H1 (cell line): Measurements from ENCODE around the gene LTBR. TPM values are rescaled to one million over a fixed set of nuclear protein-coding genes. Genes with fewer than 3 reads are reported as not detected.

ENCODE experiments used
- CTCF ChIA-PET: fragments of 300-600 bp; sonication (Branson Sonifier 250); formaldehyde crosslinking; loops from one replicate; lab custom pipeline; 2021; ENCODE audit not compliant: partially characterized antibody; lab: Charles Lee
- POLR2A ChIA-PET: fragments of 300-600 bp; sonication (Branson Sonifier 250); formaldehyde crosslinking; loops from one replicate; lab custom pipeline; 2021; ENCODE audit warnings: inconsistent platforms; ENCODE audit not compliant: partially characterized antibody; lab: Charles Lee
- DNase-seq, 2 experiments: peaks; one replicate each; pipeline versions ENCODE4 v3.0.0 to v3.0.0-alpha.2; 2010 to 2022; ENCODE audit warnings: low spot score in 2 of 2, low read depth in 1 of 2, mixed read lengths in 1 of 2
- FAIRE-seq: peaks from 2 replicates; lab custom pipeline; 2011; peaks lifted over from hg19 to GRCh38; lab: Jason Lieb, UNC
- H2AFZ ChIP-seq: 2 replicates; pipeline ENCODE4 v1.8.1; 2012; ENCODE audit warnings: low read length, inconsistent platforms
- H2AK5ac ChIP-seq: 2 replicates; pipeline ENCODE4 v1.6.1; 2013; ENCODE audit warnings: low read depth, low read length
- H2BK120ac ChIP-seq: replicated peaks from 2 replicates; pipeline ENCODE3; 2013; ENCODE audit warnings: low read depth, low read length, inconsistent platforms
- H2BK12ac ChIP-seq: 2 replicates; pipeline ENCODE4 v1.6.1; 2013; ENCODE audit warnings: low read depth, low read length
- H2BK15ac ChIP-seq: 2 replicates; pipeline ENCODE4 v1.6.1; 2013; ENCODE audit warnings: low read length
- H2BK20ac ChIP-seq: 2 replicates; pipeline ENCODE4 v1.6.1; 2013; ENCODE audit warnings: low read length
- H2BK5ac ChIP-seq: 2 replicates; pipeline ENCODE4 v1.6.1; 2013; ENCODE audit warnings: low read depth, low read length
- H3K14ac ChIP-seq: 2 replicates; pipeline ENCODE4 v1.6.1; 2013; ENCODE audit warnings: inconsistent platforms; ENCODE audit not compliant: insufficient read length
- H3K18ac ChIP-seq: 2 replicates; pipeline ENCODE4 v1.6.1; 2013; ENCODE audit warnings: low read length; ENCODE audit errors: extremely low read depth
- H3K23ac ChIP-seq: 2 replicates; pipeline ENCODE4 v1.6.1; 2013; ENCODE audit warnings: inconsistent platforms; ENCODE audit not compliant: insufficient read length
- H3K23me2 ChIP-seq: 2 replicates; pipeline ENCODE4 v1.6.1; 2013; ENCODE audit warnings: low read depth, low read length
- H3K27ac ChIP-seq: 2 replicates; pipeline ENCODE4 v1.6.1; 2011; ENCODE audit warnings: low read depth, low read length, inconsistent platforms
- H3K27me3 ChIP-seq, 4 experiments: replicated peaks in 1 of 4; 1 replicate in 1 of 4; 2 replicates in 3 of 4; pipeline versions ENCODE4 v1.6.1 to v1.8.1; 2011 to 2013; ENCODE audit warnings: low read length in 3 of 4, mild to moderate bottlenecking in 3 of 4, inconsistent platforms in 2 of 4, mixed read lengths in 2 of 4, moderate library complexity in 1 of 4; ENCODE audit not compliant: control insufficient read depth in 3 of 4, insufficient read depth in 3 of 4; ENCODE audit errors: extremely low read depth in 1 of 4
- H3K36me3 ChIP-seq, 4 experiments: 2 replicates each; pipeline versions ENCODE4 v1.6.1 to v1.8.1; 2011 to 2013; ENCODE audit warnings: mild to moderate bottlenecking in 4 of 4, low read length in 3 of 4, moderate library complexity in 2 of 4, control low read depth in 1 of 4, inconsistent platforms in 1 of 4; ENCODE audit not compliant: insufficient read depth in 4 of 4, control insufficient read depth in 2 of 4
- H3K4ac ChIP-seq: replicated peaks from 2 replicates; pipeline ENCODE3; 2013; ENCODE audit warnings: low read length, low read depth, mixed read lengths, inconsistent platforms; ENCODE audit not compliant: insufficient read length
- H3K4me1 ChIP-seq, 4 experiments: replicated peaks in 1 of 4; 1 replicate in 1 of 4; 2 replicates in 3 of 4; pipeline versions ENCODE4 v1.6.1 to v1.8.1; 2011 to 2013; ENCODE audit warnings: low read length in 3 of 4, inconsistent platforms in 2 of 4, mixed read lengths in 1 of 4; ENCODE audit not compliant: insufficient read depth in 4 of 4, control insufficient read depth in 3 of 4
- H3K4me2 ChIP-seq, 2 experiments: 2 replicates each; pipeline versions ENCODE4 v1.6.1 to v1.8.1; 2011 to 2013; ENCODE audit warnings: low read depth in 2 of 2, low read length in 2 of 2, control low read depth in 1 of 2, inconsistent platforms in 1 of 2, mild to moderate bottlenecking in 1 of 2; ENCODE audit not compliant: insufficient read depth in 1 of 2
- H3K4me3 ChIP-seq, 4 experiments: fragments of 200-600, 300-600 bp in 1 of 4; sonication (generic), shearing (Covaris generic), sonication (Bioruptor Twin) in 1 of 4; 2 replicates each; pipeline versions ENCODE4 v1.5.1 to v1.8.1; 2011 to 2016; ENCODE audit warnings: low read length in 4 of 4, low read depth in 3 of 4, control low read depth in 2 of 4, inconsistent platforms in 2 of 4, mild to moderate bottlenecking in 2 of 4, mixed read lengths in 1 of 4, moderate library complexity in 1 of 4; ENCODE audit not compliant: insufficient read depth in 2 of 4; ENCODE audit errors: extremely low read depth in 1 of 4
- H3K56ac ChIP-seq: replicated peaks from 2 replicates; pipeline ENCODE3; 2013; ENCODE audit warnings: low read depth, mild to moderate bottlenecking, mixed read lengths, low read length, inconsistent platforms; ENCODE audit not compliant: insufficient read length
- H3K79me1 ChIP-seq: 2 replicates; pipeline ENCODE4 v1.6.1; 2013; ENCODE audit warnings: low read depth, low read length, control low read depth
- H3K79me2 ChIP-seq, 2 experiments: 2 replicates each; pipeline versions ENCODE4 v1.6.1 to v1.8.1; 2012 to 2013; ENCODE audit warnings: low read length in 2 of 2, mild to moderate bottlenecking in 2 of 2, inconsistent platforms in 1 of 2; ENCODE audit not compliant: insufficient read depth in 2 of 2, control insufficient read depth in 1 of 2
- H3K9ac ChIP-seq, 4 experiments: replicated peaks in 1 of 4; 1 replicate in 1 of 4; 2 replicates in 3 of 4; pipeline versions ENCODE4 v1.6.1 to v1.8.1; 2011 to 2013; ENCODE audit warnings: low read depth in 3 of 4, low read length in 3 of 4, control low read depth in 2 of 4, mild to moderate bottlenecking in 2 of 4, moderate library complexity in 2 of 4, inconsistent platforms in 1 of 4; ENCODE audit errors: extremely low read depth in 1 of 4
- H3K9me3 ChIP-seq, 2 experiments: 2 replicates each; pipeline versions ENCODE4 v1.6.1 to v1.8.1; 2012 to 2013; ENCODE audit warnings: mild to moderate bottlenecking in 2 of 2, moderate library complexity in 2 of 2, control low read depth in 1 of 2, inconsistent platforms in 1 of 2, low read depth in 1 of 2, low read length in 1 of 2, mixed read lengths in 1 of 2; ENCODE audit not compliant: insufficient read depth in 2 of 2
- H4K20me1 ChIP-seq, 2 experiments: replicated peaks in 1 of 2; 2 replicates each; pipeline versions ENCODE3 to v1.8.1; 2011 to 2013; ENCODE audit warnings: inconsistent platforms in 2 of 2, low read length in 2 of 2, mild to moderate bottlenecking in 1 of 2; ENCODE audit not compliant: insufficient read depth in 2 of 2, control insufficient read depth in 1 of 2
- H4K5ac ChIP-seq: 2 replicates; pipeline ENCODE4 v1.6.1; 2013; ENCODE audit warnings: low read length, low read depth, mixed read lengths, inconsistent platforms; ENCODE audit not compliant: insufficient read length
- H4K8ac ChIP-seq: 2 replicates; pipeline ENCODE4 v1.8.0; 2013; ENCODE audit warnings: mild to moderate bottlenecking, moderate library complexity, low read length, inconsistent platforms; ENCODE audit not compliant: insufficient read depth; ENCODE audit errors: extremely low read depth
- H4K91ac ChIP-seq: replicated peaks from 2 replicates; pipeline ENCODE3; 2013; ENCODE audit warnings: low read length, mixed read lengths, inconsistent platforms; ENCODE audit not compliant: insufficient read length
- JUN ChIP-seq: IDR thresholded peaks from 2 replicates; pipeline ENCODE4 v1.6.1; 2011; ENCODE audit warnings: low read depth, mild to moderate bottlenecking, improper control_type of control experiment, low read length
- RXRA ChIP-seq: IDR thresholded peaks from 2 replicates; pipeline ENCODE4 v1.6.1; 2011; ENCODE audit warnings: low read depth, mild to moderate bottlenecking, low read length, moderate library complexity; ENCODE audit not compliant: insufficient read depth
- SIN3A ChIP-seq, 2 experiments: IDR thresholded peaks in 1 of 2; conservative IDR thresholded peaks in 1 of 2; 2 replicates each; pipeline ENCODE4 v1.6.1; 2011 to 2012; ENCODE audit warnings: low read length in 2 of 2, improper control_type of control experiment in 1 of 2, low read depth in 1 of 2, mild to moderate bottlenecking in 1 of 2
- SRF ChIP-seq: IDR thresholded peaks from 2 replicates; pipeline ENCODE4 v1.6.1; 2011; ENCODE audit warnings: mild to moderate bottlenecking, low read depth, low read length, moderate library complexity
- TEAD4 ChIP-seq: IDR thresholded peaks from 2 replicates; pipeline ENCODE4 v1.6.1; 2012; ENCODE audit warnings: low read depth, low read length, inconsistent platforms, mixed read lengths
- WGBS, 2 experiments: shearing (Covaris generic) in 1 of 2; methylation state at CpG; one replicate each; pipeline versions ENCODE4 v1.1.6 to v1.1.7; 2013 to 2015; ENCODE audit warnings: low lambda C conversion rate in 2 of 2, mixed read lengths in 2 of 2, inconsistent platforms in 1 of 2, low coverage in 1 of 2, missing lambda C conversion rate in 1 of 2; ENCODE audit not compliant: insufficient replicate concordance in 2 of 2, insufficient coverage in 1 of 2, insufficient read length in 1 of 2; ENCODE audit errors: extremely low coverage in 1 of 2, missing lambda C conversion rate in 1 of 2; 5-methylcytosine and 5-hydroxymethylcytosine counted together
- polyA plus RNA-seq, 7 experiments: library from polyadenylated mRNA; depleted of rRNA in 3 of 7; stranded (reverse) in 5 of 7; unstranded in 2 of 7; fragments of >200 nt in 5 of 7; fragments of 200-250 nt in 2 of 7; gene quantifications; 1 replicate in 5 of 7; 2 replicates in 1 of 7; 4 replicates in 1 of 7; pipeline versions ENCODE4 v1.2.1 to v1.2.3, GENCODE V29; 2011 to 2013; ENCODE audit warnings: missing spikeins in 2 of 7, mixed read lengths in 2 of 7
- total RNA-seq: library from RNA; stranded (reverse); fragmentation: NEBNext Ultra II Directional; extraction: Animal tissue kit (Norgen Biotek cat#: 25700); gene quantifications from 2 replicates; pipeline ENCODE4 v1.2.1, GENCODE V29; 2021

The LTBR gene
- total and polyA plus RNA-seq, 2 of the 8 experiments (the other 6 are each of a cell fraction or from before 2014, with no cell fraction given), result 5.1 to 6.3 TPM

DNA sequence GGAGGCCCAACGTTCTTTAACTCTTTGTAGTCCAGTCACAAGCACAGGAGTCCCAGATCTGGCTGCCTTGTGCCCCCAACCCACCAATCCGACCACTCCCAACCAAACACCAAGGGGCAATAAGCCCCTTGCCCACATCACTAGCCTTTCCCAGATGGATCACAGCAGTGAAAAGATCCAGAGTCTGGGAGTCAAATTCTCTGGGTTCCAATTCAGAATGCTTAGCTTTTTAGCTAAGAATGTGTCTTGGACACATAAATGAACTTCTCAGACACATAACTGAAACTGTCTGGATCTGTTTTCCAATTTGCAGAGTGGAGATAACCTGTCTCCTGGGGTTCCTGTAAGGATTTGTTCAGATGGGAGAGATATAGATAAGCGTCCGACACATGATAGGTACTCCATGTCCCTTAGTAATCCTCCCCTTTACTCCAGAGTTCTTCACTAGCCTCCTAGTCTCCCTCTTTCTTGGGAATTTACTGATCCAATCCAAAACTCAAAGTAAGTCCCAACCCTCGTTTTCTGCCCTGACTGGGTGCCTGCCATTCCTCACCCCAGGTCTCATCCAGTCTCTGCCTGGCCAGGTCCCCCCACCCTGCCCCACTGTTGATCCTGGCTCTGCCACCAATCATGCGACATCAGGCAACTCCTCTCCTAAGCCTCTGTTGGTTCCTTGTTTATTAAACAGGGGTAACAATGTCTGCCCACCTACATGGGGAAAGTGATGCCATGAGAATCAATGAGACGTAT, 41.6 kb upstream of the LTBR start:
- Histone ChIP-seq H3K14ac (no peak overlapping the region), H3K4me1 (peaks cover 16 to 43% (median 23%) of the 10 kb centered on the region in 4 experiments), H3K27me3 (no peaks in the 10 kb centered on the region), H3K27ac (no peak overlapping the region), H3K36me3 (peaks cover 0 to 6% (median 4%) of the 10 kb centered on the region in 4 experiments; a peak in 4 of 8 replicates), H3K23ac (no peak overlapping the region), H3K56ac (no peak overlapping the region), H3K23me2 (peaks cover 19% of the 10 kb centered on the region), H3K9ac (no peak overlapping the region; a peak in 2 of 7 replicates), H4K20me1 (peaks cover 0 to 4% of the 10 kb centered on the region in 2 experiments), H3K4me3 (peak overlapping the region; percentile 54 to 89 (median 82)), H4K5ac (peak overlapping the region; percentile 1), H4K91ac (peak overlapping the region; percentile 54), H3K4me2 (peak overlapping the region; percentile 87 to 88; a peak in 3 of 4 replicates), H3K79me2 (peaks cover 10 to 48% of the 10 kb centered on the region in 2 experiments), H2BK12ac (peak overlapping the region; percentile 90; the same call in 1 of the 2 replicates), H2AK5ac (peak overlapping the region; percentile 77; the same call in 1 of the 2 replicates), H2BK5ac (peak overlapping the region; percentile 96), H2BK15ac (peak overlapping the region; percentile 65; the same call in 1 of the 2 replicates), H2BK20ac (peak overlapping the region; percentile 88; the same call in 1 of the 2 replicates), H3K18ac (peak overlapping the region; percentile 81; the same call in 1 of the 2 replicates), H3K4ac (no peak overlapping the region), H2AFZ (no peak overlapping the region), H2BK120ac (peak overlapping the region; percentile 21), H3K9me3 (no peaks in the 10 kb centered on the region)
- POLR2A ChIA-PET, result interaction anchor here (0.9 to 17.1 kb wide), 10 partner anchors 9 to 192 kb away, joined by 3 to 286 read pairs (median 8); partner anchors contain the start of genes GAPDH and SCNN1A
- CTCF ChIA-PET, result interaction anchor here (1.4 to 11.4 kb wide), 4 partner anchors 15 to 123 kb away, joined by 3 to 109 read pairs (median 42); no protein-coding TSS in a partner anchor
- 58% methylated on average over 7 of the region's 7 CpGs; no CpG with 5 or more reads in 1 of the 2 experiments for WGBS, 2 experiments
- no peak for FAIRE-seq
- DNase-seq, result no peak
- TF ChIP-seq TEAD4 (no peak), SIN3A (conservative IDR thresholded peaks at IDR 0.05 in 1 of 2, IDR thresholded peaks at IDR 0.05 in 1 of 2; ENCODE audit: low read depth in 1 of 2, low read length in 2 of 2) (no peak), SRF (no peak), JUN (no peak), RXRA (no peak)
- TF ChIP-seq, all 59 proteins: peak for 0
- Histone ChIP-seq H4K8ac (no peak overlapping the region; the same call in 1 of the 2 replicates), H3K79me1 (peaks cover 6% of the 10 kb centered on the region)
